Astrocyte (in vitro differentiated cells and primary cell): ENCODE measurements around the gene ARFRP1. TPM values are rescaled to one million over a fixed set of nuclear protein-coding genes. Genes with fewer than 3 reads are reported as not detected.

Experiments
- DNase-seq: peaks from one replicate; pipeline ENCODE4 v3.0.0-alpha.2; 2010; ENCODE audit warnings: low read depth
- FAIRE-seq: peaks from 2 replicates; lab custom pipeline; 2011; peaks lifted over from hg19 to GRCh38; lab: Jason Lieb, UNC
- H2AFZ ChIP-seq: 2 replicates; pipeline ENCODE4 v1.6.0; 2012; ENCODE audit warnings: low read depth, low read length, inconsistent platforms
- H3K27ac ChIP-seq: 2 replicates; pipeline ENCODE4 v1.5.1; 2011; ENCODE audit warnings: low read depth, low read length, inconsistent platforms
- H3K27me3 ChIP-seq: 2 replicates; pipeline ENCODE4 v1.6.0; 2011; ENCODE audit warnings: low read length, inconsistent platforms; ENCODE audit not compliant: insufficient read depth
- H3K36me3 ChIP-seq: 2 replicates; pipeline ENCODE4 v1.5.1; 2011; ENCODE audit warnings: low read length, inconsistent platforms; ENCODE audit not compliant: insufficient read depth
- H3K4me1 ChIP-seq: 2 replicates; pipeline ENCODE4 v1.5.1; 2011; ENCODE audit warnings: low read length, inconsistent platforms; ENCODE audit not compliant: insufficient read depth
- H3K4me2 ChIP-seq: 2 replicates; pipeline ENCODE4 v1.6.0; 2012; ENCODE audit warnings: low read length, inconsistent platforms
- H3K4me3 ChIP-seq: 2 replicates; pipeline ENCODE4 v1.5.1; 2011; ENCODE audit warnings: low read depth, mild to moderate bottlenecking, low read length, inconsistent platforms; ENCODE audit not compliant: insufficient read depth
- H3K79me2 ChIP-seq: 2 replicates; pipeline ENCODE4 v1.6.0; 2012; ENCODE audit warnings: mild to moderate bottlenecking, low read length, inconsistent platforms; ENCODE audit not compliant: insufficient read depth
- H3K9ac ChIP-seq: 2 replicates; pipeline ENCODE4 v1.6.0; 2012; ENCODE audit warnings: mild to moderate bottlenecking, low read length, inconsistent platforms
- H3K9me3 ChIP-seq: 2 replicates; pipeline ENCODE4 v1.5.1; 2012; ENCODE audit warnings: low read depth, mild to moderate bottlenecking, low read length, inconsistent platforms; ENCODE audit not compliant: insufficient read depth
- H4K20me1 ChIP-seq: 2 replicates; pipeline ENCODE4 v1.6.0; 2012; ENCODE audit warnings: low read length, inconsistent platforms; ENCODE audit not compliant: insufficient read depth
- H3K27ac Mint-ChIP-seq: one replicate; pipeline ENCODE4 v1.8.0; 2021; ENCODE audit warnings: mild to moderate bottlenecking, mixed read lengths; ENCODE audit not compliant: unreplicated experiment
- H3K27me3 Mint-ChIP-seq: one replicate; pipeline ENCODE4 v1.8.0; 2021; ENCODE audit warnings: low read depth, mixed read lengths; ENCODE audit not compliant: unreplicated experiment
- H3K36me3 Mint-ChIP-seq: one replicate; pipeline ENCODE4 v1.8.0; 2021; ENCODE audit warnings: low read depth, mixed read lengths; ENCODE audit not compliant: unreplicated experiment
- H3K4me1 Mint-ChIP-seq: one replicate; pipeline ENCODE4 v1.8.0; 2021; ENCODE audit warnings: low read depth, mixed read lengths; ENCODE audit not compliant: unreplicated experiment
- H3K4me3 Mint-ChIP-seq: one replicate; pipeline ENCODE4 v1.8.0; 2021; ENCODE audit warnings: mild to moderate bottlenecking, moderate library complexity, mixed read lengths; ENCODE audit not compliant: unreplicated experiment
- H3K9me3 Mint-ChIP-seq: one replicate; pipeline ENCODE4 v1.8.0; 2021; ENCODE audit warnings: mild to moderate bottlenecking, mixed read lengths; ENCODE audit not compliant: unreplicated experiment
- EZH2 ChIP-seq: IDR thresholded peaks from 2 replicates; pipeline ENCODE4 v1.6.1; 2012; ENCODE audit warnings: mild to moderate bottlenecking, low read length, inconsistent platforms; ENCODE audit not compliant: insufficient read depth
- total RNA-seq: library from RNA; stranded (reverse); gene quantifications from 2 replicates; pipeline ENCODE4 v1.2.1, GENCODE V29; 2021
- TF ChIP-seq, protein P1 (sequence below): IDR thresholded peaks from 2 replicates; pipeline ENCODE4 v1.5.1; 2011; ENCODE audit warnings: low read depth, mild to moderate bottlenecking, inconsistent platforms, low read length, moderate library complexity; ENCODE audit not compliant: insufficient read depth

ARFRP1 gene
- total RNA-seq, 1 donor from 2014 or later = 32.5 TPM

GRCh38 chr20:63692436-63693082 is 15.2 kb downstream of the ARFRP1 start:
- Histone ChIP-seq H3K4me3 (no peak overlapping the region), H3K27me3 (no peaks in the 10 kb centered on the region), H2AFZ (no peak overlapping the region), H3K9ac (no peak overlapping the region), H4K20me1 (no peaks in the 10 kb centered on the region), H3K4me1 (peaks cover 12% of the 10 kb centered on the region), H3K4me2 (no peak overlapping the region), H3K27ac (no peak overlapping the region), H3K79me2 (peaks cover 7% of the 10 kb centered on the region), H3K36me3 (no peaks in the 10 kb centered on the region), H3K9me3 (no peaks in the 10 kb centered on the region)
- no peak overlapping the region for H3K4me3 Mint-ChIP-seq
- FAIRE-seq (no peak), DNase-seq (no peak)
- no peaks in the 10 kb centered on the region for H3K27me3 Mint-ChIP-seq
- H3K9me3 Mint-ChIP-seq = no peaks in the 10 kb centered on the region
- H3K4me1 Mint-ChIP-seq = no peaks in the 10 kb centered on the region
- H3K27ac Mint-ChIP-seq = no peak overlapping the region
- TF ChIP-seq, protein P1, sequence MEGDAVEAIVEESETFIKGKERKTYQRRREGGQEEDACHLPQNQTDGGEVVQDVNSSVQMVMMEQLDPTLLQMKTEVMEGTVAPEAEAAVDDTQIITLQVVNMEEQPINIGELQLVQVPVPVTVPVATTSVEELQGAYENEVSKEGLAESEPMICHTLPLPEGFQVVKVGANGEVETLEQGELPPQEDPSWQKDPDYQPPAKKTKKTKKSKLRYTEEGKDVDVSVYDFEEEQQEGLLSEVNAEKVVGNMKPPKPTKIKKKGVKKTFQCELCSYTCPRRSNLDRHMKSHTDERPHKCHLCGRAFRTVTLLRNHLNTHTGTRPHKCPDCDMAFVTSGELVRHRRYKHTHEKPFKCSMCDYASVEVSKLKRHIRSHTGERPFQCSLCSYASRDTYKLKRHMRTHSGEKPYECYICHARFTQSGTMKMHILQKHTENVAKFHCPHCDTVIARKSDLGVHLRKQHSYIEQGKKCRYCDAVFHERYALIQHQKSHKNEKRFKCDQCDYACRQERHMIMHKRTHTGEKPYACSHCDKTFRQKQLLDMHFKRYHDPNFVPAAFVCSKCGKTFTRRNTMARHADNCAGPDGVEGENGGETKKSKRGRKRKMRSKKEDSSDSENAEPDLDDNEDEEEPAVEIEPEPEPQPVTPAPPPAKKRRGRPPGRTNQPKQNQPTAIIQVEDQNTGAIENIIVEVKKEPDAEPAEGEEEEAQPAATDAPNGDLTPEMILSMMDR = no peak
- no peak for TF ChIP-seq EZH2
- peaks cover 3% of the 10 kb centered on the region for H3K36me3 Mint-ChIP-seq

- Histone ChIP-seq H4K20me1 (no peaks in the 10 kb centered on the region), H3K4me2 (no peak overlapping the region), H3K9me3 (no peaks in the 10 kb centered on the region), H3K27me3 (no peaks in the 10 kb centered on the region), H2AFZ (no peak overlapping the region), H3K79me2 (no peaks in the 10 kb centered on the region), H3K9ac (no peak overlapping the region), H3K27ac (no peak overlapping the region), H3K36me3 (no peaks in the 10 kb centered on the region), H3K4me3 (no peak overlapping the region), H3K4me1 (peaks cover 13% of the 10 kb centered on the region)
- Mint-ChIP-seq H3K27ac (no peak overlapping the region), H3K4me3 (no peak overlapping the region), H3K36me3 (peaks cover 3% of the 10 kb centered on the region), H3K27me3 (no peaks in the 10 kb centered on the region), H3K4me1 (peaks cover under 1% of the 10 kb centered on the region), H3K9me3 (no peaks in the 10 kb centered on the region)
- FAIRE-seq = no peak
- no peak for TF ChIP-seq EZH2
- TF ChIP-seq, protein P1 = no peak
- no peak for DNase-seq
Measured at GRCh38 chr20:63691711-63692435, 15.9 kb downstream of the ARFRP1 start.
